ENCODE data around the gene SLC26A2. TPM values are rescaled to one million over a fixed set of nuclear protein-coding genes. Genes with fewer than 3 reads are reported as not detected.
"Not testable (repeated sequence)": the region's sequence is repeated elsewhere in the genome, so short reads cannot be mapped to it uniquely, and the experiment has no call there.

Gene SLC26A2
- total RNA-seq, 4 donors from 2014 or later = 10.1 to 13.6 (median 12.8) TPM

- TF ChIP-seq CTCF (IDR thresholded peaks at IDR 0.05) = no peak
- TF ChIP-seq POLR2A (IDR thresholded peaks at IDR 0.05) = no peak
- no peak for DNase-seq
- 92 to 93% methylated on average over 4 of the region's 4 CpGs for WGBS, 2 donors
- Histone ChIP-seq H3K27ac (no peak overlapping the region), H3K4me1 (no peaks in the 10 kb centered on the region), H3K9me3 (no peaks in the 10 kb centered on the region), H3K36me3 (no peaks in the 10 kb centered on the region), H3K4me3 (replicated peaks in 1 of 3) (no peak overlapping the region), H3K27me3 (no peaks in the 10 kb centered on the region)
- intact Hi-C loops (cut with DNase I) = no loop called here
Observed at GRCh38 chr5:149941795-149942194, 18.8 kb upstream of the SLC26A2 start.

DNA sequence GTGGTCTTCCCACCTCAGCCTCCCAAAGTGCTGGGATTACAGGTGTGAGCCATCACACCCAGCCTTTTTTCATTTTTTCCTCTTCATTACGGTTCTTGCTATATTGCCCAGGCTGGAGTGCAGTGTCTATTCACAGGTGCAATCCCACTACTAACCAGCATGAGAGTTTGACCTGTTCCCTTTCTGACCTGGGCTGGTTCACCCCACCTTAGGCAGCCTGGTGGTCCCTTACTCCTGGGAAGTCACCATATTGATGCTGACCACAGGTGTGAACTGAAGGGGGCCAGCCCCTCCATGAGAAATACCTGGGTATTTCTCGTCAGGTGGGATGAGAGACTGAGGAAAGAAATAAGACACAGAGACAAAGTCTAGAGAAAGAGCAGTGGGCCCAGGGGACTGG is 18.4 kb upstream of the SLC26A2 start:
- H3K4me1 ChIP-seq = no peaks in the 10 kb centered on the region
- H3K4me3 ChIP-seq (replicated peaks in 1 of 3) = no peak overlapping the region
- DNase-seq = no peak
- H3K9me3 ChIP-seq = no peaks in the 10 kb centered on the region
- no peaks in the 10 kb centered on the region for H3K27me3 ChIP-seq
- WGBS, 2 donors = 96 to 98% methylated on average over 2 of the region's 2 CpGs
- no peaks in the 10 kb centered on the region for H3K36me3 ChIP-seq
- no peak for TF ChIP-seq POLR2A (IDR thresholded peaks at IDR 0.05)
- no peak for TF ChIP-seq CTCF (IDR thresholded peaks at IDR 0.05)
- H3K27ac ChIP-seq = no peak overlapping the region
- intact Hi-C loops (cut with DNase I) = no loop called here

DNA sequence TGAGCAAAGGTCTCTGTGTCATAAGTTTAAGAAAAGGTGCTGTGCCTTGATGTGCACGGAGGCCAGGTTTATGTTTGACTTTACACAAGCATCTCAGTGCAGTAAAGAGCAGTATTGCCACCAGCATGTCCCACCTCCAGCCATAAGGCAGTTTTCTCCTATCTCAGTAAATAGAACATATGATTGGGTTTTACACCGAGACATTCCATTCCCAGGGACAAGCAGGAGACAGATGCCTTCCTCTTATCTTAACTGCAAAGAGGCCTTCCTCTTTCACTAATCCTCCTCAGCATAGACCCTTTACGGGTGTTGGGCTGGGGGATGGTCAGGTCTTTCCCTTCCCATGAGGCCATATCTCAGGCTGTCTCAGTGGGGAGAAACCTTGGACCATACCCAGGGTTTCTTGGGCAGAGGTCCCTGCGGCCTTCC is 17.8 kb upstream of the SLC26A2 start:
- H3K4me3 ChIP-seq (replicated peaks in 1 of 3); H3K27ac ChIP-seq; H3K4me1 ChIP-seq; H3K27me3 ChIP-seq; DNase-seq; H3K9me3 ChIP-seq; H3K36me3 ChIP-seq; intact Hi-C loops (cut with DNase I): not testable (repeated sequence)
- 76 to 86% methylated on average over 4 of the region's 4 CpGs for WGBS, 2 donors

DNA sequence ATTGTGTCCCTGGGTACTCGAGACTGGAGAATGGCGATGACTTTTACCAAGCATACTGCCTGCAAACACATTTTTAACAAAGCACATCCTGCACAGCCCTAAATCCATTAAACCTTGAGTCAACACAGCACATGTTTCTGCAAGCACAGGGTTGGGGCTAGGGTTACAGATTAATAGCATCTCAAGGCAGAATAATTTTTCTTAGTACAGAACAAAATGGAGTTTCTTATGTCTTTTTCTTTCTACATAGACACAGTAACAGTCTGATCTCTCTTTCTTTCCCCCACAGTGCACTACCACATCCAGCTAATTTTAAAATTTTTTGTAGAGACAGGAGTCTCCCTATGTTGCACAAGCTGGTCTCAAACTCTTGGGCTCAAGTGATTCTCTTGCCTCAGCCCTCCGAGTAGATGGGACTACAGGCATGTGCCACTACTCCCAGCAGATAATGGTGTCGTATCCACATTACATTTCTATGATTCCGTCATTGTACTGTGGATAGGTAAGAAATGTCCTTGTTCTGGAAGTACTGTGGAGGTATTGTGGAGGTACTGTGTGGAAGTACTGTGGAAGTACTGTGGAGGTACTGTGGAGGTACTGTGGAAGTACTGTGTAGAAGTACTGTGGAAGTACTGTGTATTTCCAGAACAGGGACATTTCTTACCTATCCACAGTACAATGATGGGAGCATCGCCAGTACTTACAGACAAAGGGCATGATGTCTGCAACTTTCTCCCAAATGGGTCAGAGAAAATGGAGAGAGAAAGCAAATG is 17.2 kb upstream of the SLC26A2 start:
- 88 to 96% methylated on average over 6 of the region's 6 CpGs for WGBS, 2 donors
- H3K4me1 ChIP-seq; H3K4me3 ChIP-seq (replicated peaks in 1 of 3); intact Hi-C loops (cut with DNase I); H3K27ac ChIP-seq; H3K9me3 ChIP-seq; H3K27me3 ChIP-seq; H3K36me3 ChIP-seq; DNase-seq: not testable (repeated sequence)

DNA sequence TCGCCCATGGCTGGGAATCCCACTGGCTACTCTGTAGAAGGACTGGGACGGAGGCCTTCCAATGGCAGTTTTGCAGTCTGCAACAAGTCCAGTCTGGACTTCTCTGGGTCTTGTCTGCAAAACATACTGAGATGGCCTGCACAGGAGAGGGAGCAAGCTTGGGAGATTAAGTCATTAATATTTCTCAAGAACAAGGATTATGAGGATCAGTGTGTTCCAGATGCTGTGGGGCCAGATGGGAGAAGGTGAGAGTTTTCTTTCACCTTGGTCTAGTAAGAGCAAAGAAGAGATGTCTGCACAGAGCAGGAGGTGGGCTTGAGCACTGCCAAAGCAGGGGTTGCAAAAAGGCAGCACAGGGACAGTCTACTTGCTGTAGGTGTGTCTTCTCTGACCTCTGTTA is 15.9 kb upstream of the SLC26A2 start, which contains the start of gene PDE6A:
TSS of gene PDE6A (minus strand) at position 128 of the 400 bp plus-strand sequence. CDS start at position 8, 120 bp downstream.
- intact Hi-C loops (cut with DNase I) = no loop called here
- no peak for DNase-seq
- Histone ChIP-seq H3K27ac (no peak within 1 kb of the TSS), H3K9me3 (no peaks in the 10 kb centered on the region), H3K4me3 (replicated peaks in 1 of 3) (no peak within 1 kb of the TSS), H3K4me1 (no peaks in the 10 kb centered on the region), H3K27me3 (no peaks in the 10 kb centered on the region), H3K36me3 (no peaks in the 10 kb centered on the region)
- 86 to 100% methylated on average over 2 of the region's 2 CpGs for WGBS, 2 donors
- no peak for TF ChIP-seq CTCF (IDR thresholded peaks at IDR 0.05)
- no peak for TF ChIP-seq POLR2A (IDR thresholded peaks at IDR 0.05)

GRCh38 chr5:149946118-149946517 is 14.4 kb upstream of the SLC26A2 start:
- Histone ChIP-seq H3K4me1 (no peaks in the 10 kb centered on the region), H3K4me3 (replicated peaks in 1 of 3) (no peak overlapping the region), H3K27ac (no peak overlapping the region), H3K27me3 (no peaks in the 10 kb centered on the region), H3K9me3 (no peaks in the 10 kb centered on the region), H3K36me3 (no peaks in the 10 kb centered on the region)
- 91 to 95% methylated on average over 3 of the region's 3 CpGs for WGBS, 2 donors
- no peak for DNase-seq
- intact Hi-C loops (cut with DNase I) = no loop called here
- TF ChIP-seq POLR2A (IDR thresholded peaks at IDR 0.05) (no peak), CTCF (IDR thresholded peaks at IDR 0.05) (no peak)

All from thyroid gland (tissue), 4 donors.